Transverse colon (tissue), 4 donors: ENCODE data around the gene VASN. TPM values are rescaled to one million over a fixed set of nuclear protein-coding genes. Genes with fewer than 3 reads are reported as not detected.
"Not testable (repeated sequence)": the region's sequence is repeated elsewhere in the genome, so short reads cannot be mapped to it uniquely, and the experiment has no call there.

ENCODE experiments used
- DNase-seq: peaks from one replicate; pipeline ENCODE4 v3.0.0-alpha.2; 2019
- H3K27ac ChIP-seq, 4 donors: fragments of 200-600 bp; sonication (generic); 2 replicates each; pipeline ENCODE4 v1.5.1; 2016 to 2018; ENCODE audit warnings: inconsistent platforms in 4 of 4
- H3K27me3 ChIP-seq: fragments of 200-600 bp; sonication (generic); 2 replicates; pipeline ENCODE4 v1.5.1; 2017; ENCODE audit warnings: inconsistent platforms
- H3K36me3 ChIP-seq, 4 donors: fragments of 200-600 bp; sonication (generic); 2 replicates each; pipeline ENCODE4 v1.5.1; 2017 to 2019; ENCODE audit warnings: inconsistent platforms in 4 of 4
- H3K4me1 ChIP-seq, 4 donors: fragments of 200-600 bp; sonication (generic); 2 replicates each; pipeline ENCODE4 v1.5.1; 2017 to 2020; ENCODE audit warnings: inconsistent platforms in 4 of 4
- H3K4me3 ChIP-seq, 4 donors: fragments of 200-600 bp; sonication (generic); 1 replicate in 1 of 4; 2 replicates in 3 of 4; pipeline versions ENCODE4 v1.5.1 to v1.6.1; 2017 to 2019; ENCODE audit warnings: inconsistent platforms in 4 of 4
- H3K9me3 ChIP-seq, 2 donors: fragments of 200-600 bp; sonication (generic); 2 replicates each; pipeline ENCODE4 v1.5.1; 2017 to 2019; ENCODE audit warnings: inconsistent platforms in 2 of 2
- EP300 ChIP-seq: sonication (generic); formaldehyde crosslinking; IDR thresholded peaks from one replicate; pipeline ENCODE4 v1.6.1; 2017; ENCODE audit warnings: antibody characterized with exemption, low read depth
- POLR2A ChIP-seq: fragments of 450-650 bp; IDR thresholded peaks from one replicate; pipeline ENCODE4 v1.6.1; 2016; ENCODE audit warnings: antibody characterized with exemption, mild to moderate bottlenecking, moderate library complexity
- POLR2AphosphoS5 ChIP-seq, 3 donors: sonication (generic); formaldehyde crosslinking; IDR thresholded peaks; one replicate each; pipeline ENCODE4 v1.6.1; 2016; ENCODE audit warnings: antibody characterized with exemption in 3 of 3
- WGBS, 2 donors: methylation state at CpG; one replicate each; pipeline ENCODE4 v1.1.5; 2018; ENCODE audit warnings: low coverage in 1 of 2; 5-methylcytosine and 5-hydroxymethylcytosine counted together
- in situ Hi-C, 4 donors: fragments of 200-750 bp; cut with MboI; loops; one replicate each; pipeline versions ENCODE4 v1.15.0 to v1.15.1; 2017; ENCODE audit warnings: low sequenced_read_pairs in 3 of 4, low pct_ligation_motif_present in 1 of 4, low pct_unique_long_range_greater_than_20kb in 1 of 4
- intact Hi-C: fragments of 100-400 bp; cut with DNase I; formaldehyde crosslinking; loops from one replicate; pipeline ENCODE4 v1.15.1; 2023; ENCODE audit warnings: low total_unique reads
- total RNA-seq, 4 donors: library from RNA; depleted of rRNA; stranded (reverse); fragments of >200 nt; gene quantifications; one replicate each; pipeline ENCODE4 v1.1.0, GENCODE V29; 2016
- TF ChIP-seq, protein P1 (sequence below), 5 experiments: fragments of 200-600 bp in 3 of 5; fragments of 450-650 bp in 2 of 5; sonication (generic) in 3 of 5; IDR thresholded peaks; 1 replicate in 2 of 5; 2 replicates in 3 of 5; pipeline ENCODE4 v1.5.1; 2016 to 2017; ENCODE audit warnings: antibody characterized with exemption in 5 of 5, inconsistent platforms in 3 of 5, mild to moderate bottlenecking in 2 of 5, moderate library complexity in 1 of 5

The VASN gene
- total RNA-seq, 4 donors from 2014 or later = 3.4 to 18.7 (median 9.0) TPM

DNA sequence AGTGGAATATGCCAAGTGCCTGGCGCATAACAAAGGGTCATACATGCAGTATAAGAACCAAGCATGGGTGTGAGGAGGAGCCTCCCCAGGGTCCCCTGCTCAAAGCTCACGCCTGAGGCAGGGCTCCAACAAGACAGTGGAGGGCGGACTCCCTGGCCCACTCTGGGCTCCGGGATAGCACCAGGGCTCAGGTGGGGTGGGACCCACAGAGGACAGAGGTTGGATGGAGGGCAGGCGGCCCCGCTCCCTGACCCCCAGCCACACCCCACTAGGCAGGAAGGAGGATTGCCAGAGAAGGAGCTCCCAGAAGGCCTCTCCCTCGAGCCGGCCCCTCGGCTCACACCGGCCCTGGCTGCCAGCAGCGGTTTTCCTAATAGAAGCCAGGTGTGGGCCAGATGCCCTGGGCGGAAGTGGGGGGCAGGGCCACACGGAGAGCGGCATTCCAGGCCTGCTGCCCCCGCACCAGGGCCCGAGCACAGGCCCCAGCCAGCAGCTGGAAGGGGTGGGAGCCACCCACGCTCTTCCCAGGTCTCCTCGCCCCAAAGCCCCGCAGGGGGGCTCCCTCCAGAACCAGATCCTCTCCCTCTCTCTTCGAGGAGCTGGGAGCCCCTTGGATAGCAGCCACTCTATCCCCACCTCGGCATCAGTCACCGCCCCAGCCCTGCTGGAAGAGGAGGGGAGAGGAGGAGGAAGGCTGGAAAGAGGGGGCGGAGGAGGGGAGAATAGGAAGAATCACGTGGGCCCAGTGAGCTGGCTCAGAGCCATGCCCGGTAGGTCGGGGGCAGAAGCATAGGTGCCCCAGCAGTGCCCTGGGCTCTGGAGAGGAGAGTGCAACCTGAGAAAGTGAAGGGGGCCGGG, 21.0 kb downstream of the VASN start:
- Histone ChIP-seq H3K36me3 (peaks cover 0 to 5% (median 0%) of the 10 kb centered on the region in 4 donors), H3K27ac (peak overlapping the region; percentile 30 to 67 (median 38)), H3K27me3 (no peaks in the 10 kb centered on the region), H3K4me3 (no peak overlapping the region), H3K9me3 (no peaks in the 10 kb centered on the region), H3K4me1 (peaks cover 3 to 14% (median 7%) of the 10 kb centered on the region in 4 donors)
- 60 to 69% methylated on average over 3 to 22 of the region's 27 CpGs for WGBS, 2 donors
- intact Hi-C loops (no loop called here), in situ Hi-C loops (no loop called here)
- TF ChIP-seq POLR2A (no peak), POLR2AphosphoS5 (IDR thresholded peaks at IDR 0.05) (no peak), EP300 (no peak)
- TF ChIP-seq, protein P1, sequence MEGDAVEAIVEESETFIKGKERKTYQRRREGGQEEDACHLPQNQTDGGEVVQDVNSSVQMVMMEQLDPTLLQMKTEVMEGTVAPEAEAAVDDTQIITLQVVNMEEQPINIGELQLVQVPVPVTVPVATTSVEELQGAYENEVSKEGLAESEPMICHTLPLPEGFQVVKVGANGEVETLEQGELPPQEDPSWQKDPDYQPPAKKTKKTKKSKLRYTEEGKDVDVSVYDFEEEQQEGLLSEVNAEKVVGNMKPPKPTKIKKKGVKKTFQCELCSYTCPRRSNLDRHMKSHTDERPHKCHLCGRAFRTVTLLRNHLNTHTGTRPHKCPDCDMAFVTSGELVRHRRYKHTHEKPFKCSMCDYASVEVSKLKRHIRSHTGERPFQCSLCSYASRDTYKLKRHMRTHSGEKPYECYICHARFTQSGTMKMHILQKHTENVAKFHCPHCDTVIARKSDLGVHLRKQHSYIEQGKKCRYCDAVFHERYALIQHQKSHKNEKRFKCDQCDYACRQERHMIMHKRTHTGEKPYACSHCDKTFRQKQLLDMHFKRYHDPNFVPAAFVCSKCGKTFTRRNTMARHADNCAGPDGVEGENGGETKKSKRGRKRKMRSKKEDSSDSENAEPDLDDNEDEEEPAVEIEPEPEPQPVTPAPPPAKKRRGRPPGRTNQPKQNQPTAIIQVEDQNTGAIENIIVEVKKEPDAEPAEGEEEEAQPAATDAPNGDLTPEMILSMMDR (IDR thresholded peaks at IDR 0.05) = no peak
- no peak for DNase-seq

DNA sequence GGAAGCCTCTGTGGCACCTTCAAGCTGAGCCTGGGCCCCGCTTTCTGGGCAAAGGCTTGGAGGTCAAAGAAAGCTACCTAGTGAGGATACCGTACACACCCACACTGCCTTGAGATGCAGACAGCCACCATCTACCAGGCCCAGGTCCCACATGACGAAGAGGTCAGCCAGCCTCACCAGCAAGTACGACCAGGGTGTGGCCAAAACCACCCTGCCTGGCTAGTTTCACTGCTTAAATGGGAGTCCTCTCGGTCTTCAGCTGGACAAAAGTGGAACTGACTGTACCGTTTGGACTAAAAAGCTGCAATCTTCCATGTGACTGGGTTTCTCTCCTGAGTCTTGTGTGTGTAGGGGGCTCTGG, 21.6 kb downstream of the VASN start:
- 63% methylated on average over 6 of the region's 6 CpGs; no CpG with 5 or more reads in 1 of the 2 donors for WGBS, 2 donors
- intact Hi-C loops (no loop called here), in situ Hi-C loops (no loop called here)
- no peak for TF ChIP-seq EP300
- Histone ChIP-seq H3K36me3 (peaks cover 0 to 5% (median 0%) of the 10 kb centered on the region in 4 donors), H3K4me3 (no peak overlapping the region), H3K9me3 (no peaks in the 10 kb centered on the region), H3K27ac (peak overlapping the region; percentile 30 to 67 (median 38)), H3K27me3 (no peaks in the 10 kb centered on the region), H3K4me1 (peaks cover 3 to 14% (median 7%) of the 10 kb centered on the region in 4 donors)
- no peak for DNase-seq

DNA sequence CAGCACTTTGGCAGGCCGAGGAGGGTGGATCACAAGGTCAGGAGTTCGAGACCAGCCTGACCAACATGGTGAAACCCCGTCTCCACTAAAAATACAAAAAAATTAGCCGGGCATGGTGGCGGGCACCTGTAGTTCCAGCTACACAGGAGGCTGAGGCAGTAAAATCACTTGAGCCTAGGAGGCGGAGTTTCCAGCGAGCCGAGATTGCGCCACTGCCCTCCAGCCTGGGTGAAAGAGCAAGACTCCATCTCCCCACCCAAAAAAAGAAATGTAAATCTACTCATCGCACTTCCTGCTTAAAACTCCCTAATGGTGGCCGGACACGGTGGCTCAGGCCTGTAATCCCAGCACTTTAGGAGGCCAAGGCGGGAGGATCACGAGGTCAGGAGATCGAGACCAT, 22.2 kb downstream of the VASN start:
- 94 to 100% methylated on average over 2 to 15 of the region's 15 CpGs for WGBS, 2 donors
- H3K4me1 ChIP-seq = peaks cover 3 to 14% (median 7%) of the 10 kb centered on the region in 4 donors
- in situ Hi-C loops, H3K9me3 ChIP-seq, DNase-seq, intact Hi-C loops, H3K4me3 ChIP-seq, H3K36me3 ChIP-seq, H3K27me3 ChIP-seq: not testable (repeated sequence)
- peak overlapping the region in 1 of 4 donors; percentile 35 for H3K27ac ChIP-seq

DNA sequence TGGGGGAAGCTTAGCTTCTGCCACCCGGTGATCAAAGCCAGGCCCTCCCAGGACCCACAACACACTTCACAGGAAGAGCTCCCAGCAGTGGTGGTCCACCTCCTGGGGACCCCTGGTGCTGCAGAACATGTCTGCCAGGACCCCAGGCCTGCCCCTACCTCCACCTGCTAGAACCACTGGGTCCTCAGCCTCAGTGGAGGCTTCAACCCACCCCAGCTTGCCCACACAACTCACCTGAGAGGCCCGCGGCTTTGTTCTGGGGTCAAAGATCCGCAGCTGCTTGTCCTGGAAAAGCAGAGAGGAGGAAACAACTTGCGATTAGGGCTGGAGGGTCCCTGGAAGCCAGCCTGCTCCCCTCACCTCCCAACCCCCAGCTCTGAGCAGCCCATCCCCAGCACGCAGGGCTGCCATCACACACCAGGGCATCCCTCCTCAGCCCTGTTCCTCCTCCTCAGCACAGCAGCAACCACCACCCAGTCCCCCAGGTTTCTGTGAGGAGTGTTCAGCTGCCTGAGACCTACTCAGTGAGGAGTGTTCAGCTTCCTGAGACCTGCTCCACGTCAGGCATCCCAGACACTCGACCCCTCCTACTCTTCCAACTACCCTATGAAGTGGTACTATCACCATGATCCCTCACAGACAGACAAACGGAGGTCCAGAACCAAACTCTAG, 23.5 kb downstream of the VASN start:
- no peak for DNase-seq
- in situ Hi-C loops = no loop called here
- Histone ChIP-seq H3K9me3 (no peaks in the 10 kb centered on the region), H3K4me3 (no peak overlapping the region), H3K27me3 (no peaks in the 10 kb centered on the region), H3K36me3 (peaks cover 0 to 5% (median 0%) of the 10 kb centered on the region in 4 donors), H3K4me1 (peaks cover 3 to 14% (median 7%) of the 10 kb centered on the region in 4 donors), H3K27ac (no peak overlapping the region)
- no peak for TF ChIP-seq EP300
- no peak for TF ChIP-seq POLR2A
- TF ChIP-seq, protein P1 (IDR thresholded peaks at IDR 0.05) = no peak
- no peak for TF ChIP-seq POLR2AphosphoS5 (IDR thresholded peaks at IDR 0.05)
- 84% methylated on average over 9 of the region's 9 CpGs; no CpG with 5 or more reads in 1 of the 2 donors for WGBS, 2 donors
- intact Hi-C loops = no loop called here
